Neural cell (in vitro differentiated cells): Measurements from ENCODE around the gene SPATA45. TPM values are rescaled to one million over a fixed set of nuclear protein-coding genes. Genes with fewer than 3 reads are reported as not detected.
A peak's percentile ranks its signal among the peaks of the same experiment; 100 is the strongest.

Source experiments
- H2AFZ ChIP-seq: fragments of 200-600, 300-800 bp; sonication (generic), shearing (Covaris generic); 2 replicates; pipeline ENCODE4 v1.6.0; 2014; ENCODE audit warnings: low read depth, mild to moderate bottlenecking, antibody characterized with exemption, low read length, moderate library complexity
- H3F3A ChIP-seq: fragments of 200-600 bp; shearing (Covaris generic); 2 replicates; pipeline ENCODE4 v1.6.1; 2016; ENCODE audit warnings: mild to moderate bottlenecking, moderate library complexity, mixed read lengths, antibody characterized with exemption, low read length; ENCODE audit not compliant: insufficient read depth, poor library complexity, severe bottlenecking
- H3K27ac ChIP-seq: fragments of 200-600, 300-800 bp; sonication (generic), shearing (Covaris generic); 2 replicates; pipeline ENCODE4 v1.5.1; 2014; ENCODE audit warnings: mild to moderate bottlenecking, low read length, moderate library complexity
- H3K27me3 ChIP-seq: fragments of 300-800, 200-600 bp; sonication (generic), shearing (Covaris generic); 2 replicates; pipeline ENCODE4 v1.6.0; 2014; ENCODE audit warnings: mild to moderate bottlenecking, low read depth, low read length, moderate library complexity; ENCODE audit not compliant: insufficient read depth
- H3K36me3 ChIP-seq: fragments of 300-800, 200-600 bp; sonication (generic), shearing (Covaris generic); 2 replicates; pipeline ENCODE4 v1.5.1; 2014; ENCODE audit warnings: mild to moderate bottlenecking, antibody characterized with exemption, low read length, moderate library complexity; ENCODE audit not compliant: insufficient read depth
- H3K4me2 ChIP-seq: fragments of 300-800, 200-600 bp; sonication (generic), shearing (Covaris generic); 2 replicates; pipeline ENCODE4 v1.6.0; 2014; ENCODE audit warnings: mild to moderate bottlenecking, low read length
- H3K4me3 ChIP-seq: fragments of 300-800, 200-600 bp; sonication (generic), shearing (Covaris generic); 2 replicates; pipeline ENCODE4 v1.5.1; 2014; ENCODE audit warnings: mild to moderate bottlenecking, low read length, moderate library complexity
- H3K79me2 ChIP-seq: fragments of 200-600 bp; shearing (Covaris generic); replicated peaks from 2 replicates; pipeline ENCODE4 v1.6.0; 2014; ENCODE audit warnings: mild to moderate bottlenecking, low read length, moderate library complexity; ENCODE audit not compliant: insufficient read depth
- H3K9ac ChIP-seq: fragments of 300-800, 200-600 bp; sonication (generic), shearing (Covaris generic); 2 replicates; pipeline ENCODE4 v1.6.1; 2016; ENCODE audit warnings: mild to moderate bottlenecking, low read length, mixed read lengths
- H3K9me2 ChIP-seq: fragments of 200-600 bp; shearing (Covaris generic); 2 replicates; pipeline ENCODE4 v1.6.1; 2016; ENCODE audit warnings: mild to moderate bottlenecking, low read length, mixed read lengths; ENCODE audit not compliant: insufficient read depth
- H3K9me3 ChIP-seq: fragments of 200-600, 300-800 bp; sonication (generic), shearing (Covaris generic); 2 replicates; pipeline ENCODE4 v1.6.1; 2016; ENCODE audit warnings: mild to moderate bottlenecking, mixed run types, low read length, moderate library complexity, mixed read lengths
- H4K20me1 ChIP-seq: fragments of 200-600 bp; shearing (Covaris generic); 2 replicates; pipeline ENCODE4 v1.6.1; 2016; ENCODE audit warnings: mild to moderate bottlenecking, mixed run types; ENCODE audit not compliant: insufficient read depth
- EP300 ChIP-seq: fragments of 450-650 bp; conservative IDR thresholded peaks from 2 replicates; pipeline ENCODE4 v1.6.1; 2014; ENCODE audit warnings: antibody characterized with exemption, mild to moderate bottlenecking, moderate library complexity; ENCODE audit not compliant: poor library complexity, severe bottlenecking
- EZH2 ChIP-seq: fragments of 200-600, 300-800 bp; shearing (Covaris generic), sonication (generic); IDR thresholded peaks from 2 replicates; pipeline ENCODE4 v1.6.1; 2014; ENCODE audit warnings: antibody characterized with exemption, low read length, borderline replicate concordance, mild to moderate bottlenecking; ENCODE audit not compliant: insufficient read depth, poor library complexity, severe bottlenecking
- MXI1 ChIP-seq: fragments of 450-650 bp; conservative IDR thresholded peaks from 2 replicates; pipeline ENCODE4 v1.6.1; 2014; ENCODE audit warnings: antibody characterized with exemption, mild to moderate bottlenecking; ENCODE audit not compliant: poor library complexity, severe bottlenecking
- POLR2AphosphoS5 ChIP-seq: IDR thresholded peaks from 2 replicates; pipeline ENCODE4 v1.6.1; 2012
- RAD21 ChIP-seq: fragments of 450-650 bp; conservative IDR thresholded peaks from 2 replicates; pipeline ENCODE4 v1.6.1; 2014; ENCODE audit warnings: antibody characterized with exemption, mild to moderate bottlenecking, moderate library complexity
- SMC3 ChIP-seq: fragments of 450-650 bp; conservative IDR thresholded peaks from 2 replicates; pipeline ENCODE4 v1.6.1; 2014; ENCODE audit warnings: antibody characterized with exemption, mild to moderate bottlenecking, moderate library complexity; ENCODE audit not compliant: poor library complexity
- TAF1 ChIP-seq: IDR thresholded peaks from 2 replicates; pipeline ENCODE4 v1.6.1; 2012; ENCODE audit warnings: low read depth
- polyA plus RNA-seq: library from polyadenylated mRNA; depleted of rRNA; stranded (reverse); fragments of >200 nt; gene quantifications from 2 replicates; pipeline ENCODE4 v1.2.3, GENCODE V29; 2014
- TF ChIP-seq, protein P1 (sequence below): fragments of 450-650 bp; IDR thresholded peaks from 2 replicates; pipeline ENCODE4 v1.5.1; 2014; ENCODE audit warnings: antibody characterized with exemption, mild to moderate bottlenecking, moderate library complexity; ENCODE audit not compliant: poor library complexity, severe bottlenecking
- TF ChIP-seq, protein P2 (sequence below): IDR thresholded peaks from 2 replicates; pipeline ENCODE4 v1.6.1; 2012; ENCODE audit warnings: borderline replicate concordance

SPATA45 gene
- polyA plus RNA-seq, 1 donor from 2014 or later: not detected

DNA sequence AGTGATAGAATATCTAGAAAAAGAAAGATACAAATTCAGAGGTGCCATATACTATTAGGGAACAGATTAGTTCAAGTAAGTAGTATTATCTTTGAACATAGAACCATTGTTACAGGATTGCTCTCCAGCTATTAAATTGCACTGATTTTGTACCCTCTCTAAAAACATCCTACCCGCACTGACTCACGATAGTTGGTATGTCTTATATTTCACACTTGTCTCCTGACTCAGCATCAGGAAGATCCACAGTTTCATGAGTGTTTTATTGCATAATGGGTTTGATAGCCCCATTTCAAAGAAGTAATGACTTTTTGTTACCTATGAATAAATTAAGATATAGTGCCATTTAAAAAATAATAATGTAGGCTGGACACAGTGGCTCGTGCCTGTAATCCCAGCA, 49.8 kb downstream of the SPATA45 start:
- H3K36me3 ChIP-seq: no peaks in the 10 kb centered on the region
- no peak overlapping the region for H3K27ac ChIP-seq
- peaks cover 3% of the 10 kb centered on the region for H3K79me2 ChIP-seq
- H3K4me2 ChIP-seq: no peak overlapping the region
- no peaks in the 10 kb centered on the region for H4K20me1 ChIP-seq
- H3K4me3 ChIP-seq: no peak overlapping the region
- H2AFZ ChIP-seq: no peak overlapping the region
- H3K9me3 ChIP-seq: no peaks in the 10 kb centered on the region
- no peaks in the 10 kb centered on the region for H3K9me2 ChIP-seq
- TF ChIP-seq RAD21 (no peak), MXI1 (no peak), SMC3 (no peak)
- H3K9ac ChIP-seq: no peak overlapping the region
- no peaks in the 10 kb centered on the region for H3F3A ChIP-seq
- no peaks in the 10 kb centered on the region for H3K27me3 ChIP-seq

DNA sequence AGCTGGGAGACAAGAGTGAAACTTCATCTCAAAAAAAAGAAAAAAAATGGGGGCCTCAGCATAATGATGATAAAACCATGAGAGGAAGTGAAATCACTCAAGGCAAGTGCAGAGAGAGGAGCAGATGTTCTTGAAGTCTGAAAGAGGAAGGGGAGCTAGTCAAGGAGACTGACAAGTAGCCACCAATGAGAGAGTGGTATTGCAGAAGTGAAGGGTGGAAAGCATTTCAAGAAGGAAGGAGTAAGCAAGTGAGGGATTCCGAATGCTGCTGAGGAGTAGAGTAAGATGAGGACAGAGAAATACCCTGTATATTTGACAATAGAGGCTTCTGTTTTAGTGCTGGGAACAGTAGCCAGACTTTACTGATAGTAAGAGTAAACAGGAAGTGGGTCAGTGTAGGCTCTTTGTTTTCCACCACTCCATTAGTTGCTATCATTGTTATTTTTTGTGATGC, 52.9 kb downstream of the SPATA45 start:
- Histone ChIP-seq H3F3A (no peaks in the 10 kb centered on the region), H3K4me3 (no peak overlapping the region), H3K27me3 (no peaks in the 10 kb centered on the region), H3K36me3 (no peaks in the 10 kb centered on the region), H3K27ac (no peak overlapping the region), H4K20me1 (no peaks in the 10 kb centered on the region), H3K4me2 (no peak overlapping the region), H3K9ac (no peak overlapping the region), H3K79me2 (peaks cover 19% of the 10 kb centered on the region), H3K9me2 (no peaks in the 10 kb centered on the region), H3K9me3 (no peaks in the 10 kb centered on the region), H2AFZ (no peak overlapping the region)
- no peak for TF ChIP-seq MXI1
- TF ChIP-seq, protein P1, sequence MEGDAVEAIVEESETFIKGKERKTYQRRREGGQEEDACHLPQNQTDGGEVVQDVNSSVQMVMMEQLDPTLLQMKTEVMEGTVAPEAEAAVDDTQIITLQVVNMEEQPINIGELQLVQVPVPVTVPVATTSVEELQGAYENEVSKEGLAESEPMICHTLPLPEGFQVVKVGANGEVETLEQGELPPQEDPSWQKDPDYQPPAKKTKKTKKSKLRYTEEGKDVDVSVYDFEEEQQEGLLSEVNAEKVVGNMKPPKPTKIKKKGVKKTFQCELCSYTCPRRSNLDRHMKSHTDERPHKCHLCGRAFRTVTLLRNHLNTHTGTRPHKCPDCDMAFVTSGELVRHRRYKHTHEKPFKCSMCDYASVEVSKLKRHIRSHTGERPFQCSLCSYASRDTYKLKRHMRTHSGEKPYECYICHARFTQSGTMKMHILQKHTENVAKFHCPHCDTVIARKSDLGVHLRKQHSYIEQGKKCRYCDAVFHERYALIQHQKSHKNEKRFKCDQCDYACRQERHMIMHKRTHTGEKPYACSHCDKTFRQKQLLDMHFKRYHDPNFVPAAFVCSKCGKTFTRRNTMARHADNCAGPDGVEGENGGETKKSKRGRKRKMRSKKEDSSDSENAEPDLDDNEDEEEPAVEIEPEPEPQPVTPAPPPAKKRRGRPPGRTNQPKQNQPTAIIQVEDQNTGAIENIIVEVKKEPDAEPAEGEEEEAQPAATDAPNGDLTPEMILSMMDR: no peak
- TF ChIP-seq TAF1: no peak
- no peak for TF ChIP-seq RAD21

DNA sequence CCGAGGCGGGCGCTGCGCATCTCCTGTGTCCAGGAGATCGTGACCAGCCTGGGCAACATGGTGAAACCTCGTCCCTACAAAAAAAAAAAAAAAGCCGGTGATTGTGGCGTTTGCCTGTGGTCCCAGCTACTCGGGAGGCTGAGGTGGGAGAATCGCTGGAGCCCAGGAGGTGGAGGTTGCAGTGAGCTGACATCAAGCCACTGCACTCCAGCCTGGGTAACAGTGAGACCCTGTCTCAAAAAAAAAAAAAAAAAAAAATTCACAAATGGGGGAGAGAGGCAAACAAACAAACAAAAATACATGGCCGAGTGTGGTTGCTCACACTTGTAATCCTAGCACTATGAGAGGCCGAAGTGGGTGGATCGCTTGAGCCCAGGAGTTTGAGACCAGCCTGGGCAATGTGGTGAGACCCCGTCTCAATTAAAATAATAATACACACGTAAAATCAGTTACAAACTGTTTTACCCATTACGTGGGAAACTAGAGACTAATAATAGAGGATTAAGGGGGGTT, 55.0 kb downstream of the SPATA45 start:
- TF ChIP-seq POLR2AphosphoS5 (no peak), EP300 (no peak), EZH2 (no peak), RAD21 (no peak), SMC3 (no peak), MXI1 (no peak), TAF1 (no peak)
- TF ChIP-seq, protein P1: no peak
- TF ChIP-seq, protein P2, sequence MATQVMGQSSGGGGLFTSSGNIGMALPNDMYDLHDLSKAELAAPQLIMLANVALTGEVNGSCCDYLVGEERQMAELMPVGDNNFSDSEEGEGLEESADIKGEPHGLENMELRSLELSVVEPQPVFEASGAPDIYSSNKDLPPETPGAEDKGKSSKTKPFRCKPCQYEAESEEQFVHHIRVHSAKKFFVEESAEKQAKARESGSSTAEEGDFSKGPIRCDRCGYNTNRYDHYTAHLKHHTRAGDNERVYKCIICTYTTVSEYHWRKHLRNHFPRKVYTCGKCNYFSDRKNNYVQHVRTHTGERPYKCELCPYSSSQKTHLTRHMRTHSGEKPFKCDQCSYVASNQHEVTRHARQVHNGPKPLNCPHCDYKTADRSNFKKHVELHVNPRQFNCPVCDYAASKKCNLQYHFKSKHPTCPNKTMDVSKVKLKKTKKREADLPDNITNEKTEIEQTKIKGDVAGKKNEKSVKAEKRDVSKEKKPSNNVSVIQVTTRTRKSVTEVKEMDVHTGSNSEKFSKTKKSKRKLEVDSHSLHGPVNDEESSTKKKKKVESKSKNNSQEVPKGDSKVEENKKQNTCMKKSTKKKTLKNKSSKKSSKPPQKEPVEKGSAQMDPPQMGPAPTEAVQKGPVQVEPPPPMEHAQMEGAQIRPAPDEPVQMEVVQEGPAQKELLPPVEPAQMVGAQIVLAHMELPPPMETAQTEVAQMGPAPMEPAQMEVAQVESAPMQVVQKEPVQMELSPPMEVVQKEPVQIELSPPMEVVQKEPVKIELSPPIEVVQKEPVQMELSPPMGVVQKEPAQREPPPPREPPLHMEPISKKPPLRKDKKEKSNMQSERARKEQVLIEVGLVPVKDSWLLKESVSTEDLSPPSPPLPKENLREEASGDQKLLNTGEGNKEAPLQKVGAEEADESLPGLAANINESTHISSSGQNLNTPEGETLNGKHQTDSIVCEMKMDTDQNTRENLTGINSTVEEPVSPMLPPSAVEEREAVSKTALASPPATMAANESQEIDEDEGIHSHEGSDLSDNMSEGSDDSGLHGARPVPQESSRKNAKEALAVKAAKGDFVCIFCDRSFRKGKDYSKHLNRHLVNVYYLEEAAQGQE: no peak
- Histone ChIP-seq H3K9me3 (no peaks in the 10 kb centered on the region), H4K20me1 (no peaks in the 10 kb centered on the region), H3K4me2 (peak overlapping the region; percentile 49), H2AFZ (peak overlapping the region; percentile 90), H3K79me2 (peaks cover 30% of the 10 kb centered on the region), H3K36me3 (no peaks in the 10 kb centered on the region), H3K27me3 (no peaks in the 10 kb centered on the region), H3F3A (no peaks in the 10 kb centered on the region), H3K27ac (peak overlapping the region; percentile 95), H3K9ac (peak overlapping the region; percentile 96), H3K4me3 (peak overlapping the region; percentile 91), H3K9me2 (no peaks in the 10 kb centered on the region)
